ENCODE data around the gene HOXA13.

Gene HOXA13

GRCh38 chr7:27157702-27158431, 42.0 kb downstream of the HOXA13 start:
- DNase-seq, result no peak

DNA sequence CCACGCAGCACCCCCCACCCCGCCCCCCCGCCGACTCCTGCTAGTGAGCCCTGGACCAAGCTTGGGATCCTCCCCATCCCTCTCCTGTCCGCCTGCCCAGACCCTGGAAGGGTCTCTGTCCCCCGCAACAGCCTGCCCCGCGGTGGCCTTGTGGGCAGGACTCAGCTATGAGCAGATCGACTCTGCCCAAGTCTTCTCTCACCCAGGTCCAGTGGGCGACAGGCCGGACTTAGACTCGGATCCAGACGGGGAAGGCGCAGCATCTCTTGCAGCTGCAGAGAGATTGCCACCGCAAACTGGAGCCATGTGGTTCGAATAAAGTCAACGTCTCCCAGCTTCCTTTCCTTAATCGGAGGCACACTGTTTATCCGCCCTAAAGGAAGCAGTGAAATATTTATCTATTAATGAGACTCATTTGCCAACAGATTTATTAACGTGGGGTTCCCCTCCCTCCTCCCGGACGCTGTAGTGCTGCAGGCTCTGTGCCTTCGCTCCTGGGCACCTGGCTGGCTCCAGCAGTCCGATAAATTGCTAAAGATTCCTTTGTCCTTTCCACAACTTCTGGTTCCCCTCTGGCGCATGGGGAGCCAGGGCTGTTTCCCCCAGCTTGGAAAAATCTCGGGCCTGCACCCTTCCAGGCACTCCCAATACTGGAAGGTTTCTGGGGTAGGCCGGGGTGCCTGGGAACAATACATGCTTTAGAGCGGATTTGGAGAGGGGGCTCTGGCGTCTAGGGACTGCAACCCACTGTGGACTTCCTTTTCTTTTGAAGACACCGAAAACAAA, 42.8 kb downstream of the HOXA13 start:
- DNase-seq, result no peak

GRCh38 chr7:27156508-27156898, 43.4 kb downstream of the HOXA13 start, which contains the start of gene HOXA7:
Gene HOXA7, minus strand, starts transcription at chr7:27156675. Its CDS starts 130 bp downstream, at chr7:27156545.
- DNase-seq, result no peak

DNA sequence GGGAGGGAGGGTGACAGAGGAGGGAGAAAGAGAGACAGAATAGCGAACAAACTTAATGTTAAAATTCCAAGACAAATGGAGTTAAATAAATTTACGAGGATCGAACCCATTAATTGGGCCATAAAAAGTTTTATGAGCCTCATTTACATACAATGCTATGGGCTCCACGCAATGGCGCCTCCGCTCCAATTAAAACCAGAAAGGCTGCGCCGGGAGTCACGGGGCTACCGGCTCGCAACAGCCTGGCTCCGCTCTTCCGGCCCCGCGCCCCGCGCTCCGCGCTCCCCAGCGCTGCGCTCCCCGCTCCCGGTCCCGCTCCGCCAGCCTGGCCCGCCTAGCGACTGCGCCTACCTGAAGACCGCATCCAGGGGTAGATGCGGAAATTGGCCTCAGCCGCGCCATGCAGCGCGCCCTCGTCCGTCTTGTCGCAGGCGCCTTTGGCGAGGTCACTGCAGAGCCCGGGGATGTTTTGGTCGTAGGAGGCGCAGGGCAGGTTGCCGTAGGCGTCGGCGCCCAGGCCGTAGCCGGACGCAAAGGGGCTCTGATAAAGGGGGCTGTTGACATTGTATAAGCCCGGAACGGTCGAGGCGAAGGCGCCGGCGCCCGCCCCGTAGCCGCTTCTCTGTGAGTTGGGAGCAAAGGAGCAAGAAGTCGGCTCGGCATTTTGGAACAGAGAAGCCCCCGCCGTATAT, 43.9 kb downstream of the HOXA13 start:
- DNase-seq, result no peak

DNA sequence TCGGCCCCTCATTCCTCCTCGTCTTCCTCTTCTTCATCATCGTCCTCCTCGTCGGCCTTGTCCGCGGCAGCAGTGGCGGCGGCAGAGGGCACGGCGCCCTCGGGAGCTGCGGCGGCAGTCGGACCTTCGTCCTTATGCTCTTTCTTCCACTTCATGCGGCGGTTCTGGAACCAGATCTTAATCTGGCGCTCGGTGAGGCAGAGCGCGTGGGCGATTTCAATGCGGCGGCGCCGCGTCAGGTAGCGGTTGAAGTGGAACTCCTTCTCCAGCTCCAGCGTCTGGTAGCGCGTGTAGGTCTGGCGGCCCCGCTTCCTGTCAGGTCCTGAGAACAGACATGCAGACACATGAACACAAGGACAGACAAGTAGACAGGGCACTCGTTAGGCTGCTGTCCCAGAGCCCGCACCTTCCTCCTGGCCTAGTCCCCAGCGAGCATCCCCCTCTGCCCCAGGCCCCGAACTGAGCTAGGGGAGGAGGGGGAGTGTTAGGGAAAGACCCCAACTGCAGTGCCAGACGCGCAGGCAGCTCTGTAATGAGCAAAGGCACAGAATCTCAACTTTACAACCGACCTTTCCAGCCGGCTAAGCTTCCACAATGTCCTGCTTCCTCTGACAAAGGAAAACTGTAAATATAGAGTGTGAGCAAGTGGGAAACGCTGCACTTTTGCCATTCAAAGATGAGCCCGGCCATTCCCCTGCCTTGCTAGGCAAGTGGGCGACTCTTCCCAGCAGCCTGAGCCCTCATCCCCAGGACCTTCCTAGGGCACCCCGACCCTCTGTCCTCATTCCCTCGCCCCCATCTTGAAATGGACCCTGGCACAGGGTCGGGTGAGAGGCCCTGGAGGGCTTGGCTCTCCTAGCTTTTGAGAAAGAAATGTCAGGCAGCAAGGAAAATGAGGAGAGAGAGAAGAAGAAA, 44.7 kb downstream of the HOXA13 start:
- DNase-seq, result no peak

- DNase-seq, result no peak
Measured at GRCh38 chr7:27154369-27154768, 45.5 kb downstream of the HOXA13 start.

- DNase-seq, result no peak
Measured at GRCh38 chr7:27153526-27153925, 46.4 kb downstream of the HOXA13 start.

GRCh38 chr7:27152816-27153442, 47.0 kb downstream of the HOXA13 start:
- no peak for DNase-seq

- no peak for DNase-seq
Measured at GRCh38 chr7:27151931-27152815, 47.7 kb downstream of the HOXA13 start, which contains the start of gene HOXA3. Gene HOXA3, minus strand, starts transcription at chr7:27152583. Its CDS starts 41,943 bp downstream, at chr7:27110640.

DNA sequence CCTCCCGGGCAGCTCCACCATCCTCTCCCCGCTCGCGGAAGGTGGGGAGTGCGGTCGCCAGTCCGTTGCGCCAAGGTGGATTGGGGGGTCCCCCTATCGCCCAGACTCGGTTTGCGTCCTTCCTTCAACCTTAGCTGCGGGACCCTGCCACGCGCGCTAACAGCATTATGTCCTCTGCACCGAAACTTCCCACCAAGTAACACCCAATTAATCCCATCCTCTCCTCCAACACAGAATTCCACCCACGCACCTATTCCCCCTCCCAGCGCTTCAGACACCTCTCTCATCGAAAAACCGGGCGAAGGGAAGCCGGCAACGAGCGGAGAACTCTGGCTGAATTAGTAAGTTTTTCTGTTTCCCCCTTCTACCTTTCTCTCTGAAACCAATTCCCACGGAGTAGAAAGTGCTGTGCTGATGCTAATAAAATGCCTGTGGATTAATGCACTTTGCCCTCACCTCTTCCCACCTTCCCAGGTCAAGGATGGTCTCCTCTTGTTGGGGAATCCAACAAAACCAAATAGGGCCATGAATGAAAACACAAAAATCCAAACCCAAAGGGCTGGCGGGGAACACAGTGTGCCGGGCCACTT, 48.5 kb downstream of the HOXA13 start:
- DNase-seq, result no peak

GRCh38 chr7:27150568-27151340, 49.1 kb downstream of the HOXA13 start:
- DNase-seq, result no peak

GRCh38 chr7:27149842-27150567, 49.9 kb downstream of the HOXA13 start:
- DNase-seq, result no peak

GRCh38 chr7:27148756-27149641, 50.9 kb downstream of the HOXA13 start:
- no peak for DNase-seq

- DNase-seq, result no peak
Measured at GRCh38 chr7:27148031-27148755, 51.7 kb downstream of the HOXA13 start.

- DNase-seq, result no peak
Measured at GRCh38 chr7:27147199-27148030, 52.5 kb downstream of the HOXA13 start, which contains the start of gene HOXA6. Gene HOXA6, minus strand, starts transcription at chr7:27147774. Its CDS starts 25 bp downstream, at chr7:27147749.
